Raji (cell line): Measurements from ENCODE around the gene NFX1.

ENCODE experiments used
- POLR2A ChIP-seq: IDR thresholded peaks from 2 replicates; pipeline ENCODE4 v1.6.1; 2011; ENCODE audit warnings: low read depth, low read length, control low read depth; ENCODE audit not compliant: insufficient read depth

NFX1 gene

GRCh38 chr9:33260372-33260771, 29.9 kb upstream of the NFX1 start:
- no peak for TF ChIP-seq POLR2A

GRCh38 chr9:33263131-33264002, 26.9 kb upstream of the NFX1 start:
- no peak for TF ChIP-seq POLR2A

GRCh38 chr9:33264003-33264472, 26.3 kb upstream of the NFX1 start:
- peak; percentile 25; the same call in 1 of the 2 replicates for TF ChIP-seq POLR2A

- TF ChIP-seq POLR2A = peak; percentile 71
Measured at GRCh38 chr9:33264473-33265177, 25.7 kb upstream of the NFX1 start, which contains the start of the genes BAG1 and CHMP5. BAG1 (minus strand) TSS chr9:33264708. CHMP5 (plus strand) TSS chr9:33265049; CDS start chr9:33265079, 30 bp downstream.

GRCh38 chr9:33265211-33265865, 25.0 kb upstream of the NFX1 start:
- no peak for TF ChIP-seq POLR2A

- TF ChIP-seq POLR2A = no peak
Measured at GRCh38 chr9:33267151-33267767, 23.1 kb upstream of the NFX1 start.

DNA sequence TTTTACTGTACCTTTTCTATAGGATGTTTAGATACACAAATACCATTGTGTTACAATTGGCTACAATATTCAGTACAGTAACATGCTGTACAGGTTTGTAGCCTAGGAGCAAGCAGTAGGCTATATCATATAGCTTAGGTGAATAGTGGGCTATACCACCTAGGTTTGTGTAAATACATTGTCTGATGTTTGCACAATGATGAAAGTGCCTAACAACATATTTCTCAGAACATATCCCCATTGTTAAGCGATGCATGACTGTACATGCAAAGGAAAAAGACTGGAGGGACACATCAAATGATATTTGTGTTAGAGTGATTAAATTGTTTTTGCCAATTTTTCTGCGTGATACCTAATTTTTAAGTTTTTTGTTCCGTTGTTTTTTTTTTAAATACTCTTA, 20.2 kb upstream of the NFX1 start:
- TF ChIP-seq POLR2A = no peak

DNA sequence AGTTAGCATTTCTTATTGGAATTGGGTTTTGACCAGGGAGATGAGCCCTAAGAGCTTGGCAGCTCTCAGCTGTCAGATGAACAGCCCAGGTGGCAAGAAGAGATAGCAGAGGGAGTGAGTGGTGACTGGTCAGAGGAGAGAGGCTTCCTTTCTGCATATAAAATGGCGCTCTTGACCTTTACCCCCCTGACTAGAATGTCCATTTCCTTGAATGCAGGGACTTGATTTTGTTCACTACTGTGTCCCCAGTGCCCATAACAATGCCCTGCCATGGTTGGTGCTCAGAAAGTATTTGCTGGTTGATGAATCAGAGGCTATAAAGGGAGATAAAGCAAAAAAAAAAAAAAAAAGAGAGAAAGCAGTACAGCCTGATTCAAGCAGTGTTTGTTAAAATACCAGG, 18.3 kb upstream of the NFX1 start:
- TF ChIP-seq POLR2A = no peak

GRCh38 chr9:33273266-33273971, 16.9 kb upstream of the NFX1 start:
- TF ChIP-seq POLR2A = no peak

GRCh38 chr9:33273972-33274328, 16.4 kb upstream of the NFX1 start:
- no peak for TF ChIP-seq POLR2A

DNA sequence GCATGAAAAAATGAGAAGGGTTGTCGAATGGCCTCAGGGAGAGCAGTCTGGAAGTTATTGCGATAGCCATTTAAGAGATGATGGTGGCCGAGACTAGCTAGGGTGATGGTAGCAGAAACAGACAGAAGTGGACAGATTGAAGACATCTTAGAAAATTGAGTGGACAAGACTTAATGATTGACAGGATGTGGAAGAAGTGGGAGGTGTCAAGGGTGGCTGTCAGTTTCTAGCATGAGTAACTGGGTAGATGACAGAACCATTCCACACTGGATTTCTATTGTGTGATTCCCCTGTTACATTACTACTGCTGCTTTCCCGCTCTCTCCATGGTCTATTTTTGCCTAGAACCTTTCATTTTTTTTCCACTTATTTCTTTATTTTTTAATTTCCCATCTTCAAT, 12.8 kb upstream of the NFX1 start:
- TF ChIP-seq POLR2A = no peak

DNA sequence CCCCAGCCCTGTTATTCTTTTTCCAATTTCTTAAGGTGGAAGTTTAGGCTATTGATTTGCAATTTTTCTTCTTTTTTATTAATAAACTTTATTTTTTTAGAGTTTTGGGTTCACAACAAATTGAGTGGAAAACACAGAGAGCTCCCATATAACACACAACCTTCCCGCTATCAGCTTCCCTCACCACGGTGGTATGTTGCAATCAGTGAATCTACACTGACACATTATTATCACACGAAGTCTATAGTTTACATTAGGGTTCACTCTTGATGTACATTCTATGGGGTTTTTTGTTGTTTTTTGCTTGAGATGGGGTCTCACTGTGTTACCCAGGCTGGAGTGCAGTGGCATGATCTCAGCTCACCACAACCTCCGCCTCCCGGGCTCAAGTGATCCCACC, 4.8 kb upstream of the NFX1 start:
- no peak for TF ChIP-seq POLR2A

DNA sequence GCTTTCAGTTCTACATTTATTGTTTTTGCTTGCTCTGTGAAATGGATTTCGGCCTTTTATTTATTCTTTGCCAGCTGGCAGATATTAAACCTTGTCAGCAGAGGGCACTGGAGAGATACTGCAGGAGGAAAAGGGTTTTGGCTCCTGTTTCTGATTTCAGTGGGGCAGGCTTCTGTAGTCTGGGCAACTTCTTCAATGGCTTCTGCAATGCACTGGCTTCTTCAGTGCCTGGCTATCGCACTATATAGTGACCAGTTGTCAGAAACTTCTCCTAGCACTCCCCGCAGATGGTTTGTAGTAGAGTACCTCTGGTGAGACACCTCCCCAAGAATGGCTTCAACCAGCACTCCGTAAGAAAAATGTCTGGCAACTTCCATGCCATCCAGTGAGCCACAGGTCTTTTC, 3.2 kb upstream of the NFX1 start:
- TF ChIP-seq POLR2A = no peak

- no peak for TF ChIP-seq POLR2A
Measured at GRCh38 chr9:33288235-33288634, 2.1 kb upstream of the NFX1 start.
